Loucy (cell line): ENCODE results near the gene PMAIP1.

Experiments used
- H2AFZ ChIP-seq: fragments of 200-600 bp; sonication (generic); 2 replicates; pipeline ENCODE4 v1.6.0; 2016; ENCODE audit warnings: antibody characterized with exemption, mild to moderate bottlenecking, low read length, moderate library complexity
- H3F3A ChIP-seq: fragments of 200-600 bp; 2 replicates; pipeline ENCODE4 v1.6.0; 2016; ENCODE audit warnings: antibody characterized with exemption, low read depth, mild to moderate bottlenecking
- H3K27me3 ChIP-seq: fragments of 200-600 bp; sonication (generic); 2 replicates; pipeline ENCODE4 v1.6.1; 2014; ENCODE audit warnings: low read length, mild to moderate bottlenecking; ENCODE audit not compliant: insufficient read depth, poor library complexity, severe bottlenecking
- H3K36me3 ChIP-seq: fragments of 200-600 bp; sonication (generic); 2 replicates; pipeline ENCODE4 v1.6.1; 2016; ENCODE audit warnings: low read length; ENCODE audit not compliant: insufficient read depth
- H3K4me1 ChIP-seq: fragments of 200-600 bp; sonication (generic); 2 replicates; pipeline ENCODE4 v1.5.1; 2014; ENCODE audit warnings: low read length, mild to moderate bottlenecking; ENCODE audit not compliant: insufficient read depth, poor library complexity, severe bottlenecking
- H3K4me2 ChIP-seq: fragments of 200-600 bp; sonication (generic); 2 replicates; pipeline ENCODE4 v1.6.0; 2014; ENCODE audit warnings: antibody characterized with exemption, low read length, low read depth, mild to moderate bottlenecking; ENCODE audit not compliant: poor library complexity, severe bottlenecking
- H3K4me3 ChIP-seq: fragments of 200-600 bp; sonication (generic); 2 replicates; pipeline ENCODE4 v1.5.1; 2014; ENCODE audit warnings: low read length, mild to moderate bottlenecking, mixed read lengths; ENCODE audit not compliant: poor library complexity, severe bottlenecking
- H3K79me2 ChIP-seq: fragments of 200-600 bp; sonication (generic); 2 replicates; pipeline ENCODE4 v1.6.1; 2014; ENCODE audit warnings: low read length; ENCODE audit not compliant: insufficient read depth
- H3K9ac ChIP-seq: fragments of 200-600 bp; sonication (generic); 2 replicates; pipeline ENCODE4 v1.6.0; 2014; ENCODE audit warnings: mild to moderate bottlenecking, low read depth, low read length, moderate library complexity; ENCODE audit not compliant: poor library complexity, severe bottlenecking
- H3K9me2 ChIP-seq: fragments of 200-600 bp; sonication (generic); replicated peaks from 2 replicates; pipeline ENCODE4 v1.6.1; 2016; ENCODE audit warnings: low read depth, low read length, mixed read lengths
- H3K9me3 ChIP-seq: fragments of 200-600 bp; sonication (generic); 2 replicates; pipeline ENCODE4 v1.6.1; 2014; ENCODE audit warnings: mild to moderate bottlenecking, antibody characterized with exemption, low read length, low read depth; ENCODE audit not compliant: insufficient read depth
- H4K20me1 ChIP-seq: fragments of 200-600 bp; sonication (generic); 2 replicates; pipeline ENCODE4 v1.6.0; 2014; ENCODE audit warnings: antibody characterized with exemption, low read length, mild to moderate bottlenecking; ENCODE audit not compliant: insufficient read depth, poor library complexity, severe bottlenecking
- CTCF ChIP-seq: fragments of 200-600 bp; sonication (generic); conservative IDR thresholded peaks from 2 replicates; pipeline ENCODE4 v1.5.1; 2014; ENCODE audit warnings: mild to moderate bottlenecking, antibody characterized with exemption, low read length
- EZH2phosphoT487 ChIP-seq: fragments of 200-600 bp; IDR thresholded peaks from 2 replicates; pipeline ENCODE4 v1.6.1; 2018; ENCODE audit warnings: antibody characterized with exemption, mild to moderate bottlenecking, moderate library complexity, borderline replicate concordance

Gene PMAIP1

GRCh38 chr18:59929621-59930295, 30.0 kb downstream of the PMAIP1 start:
- Histone ChIP-seq H4K20me1 (no peaks in the 10 kb centered on the region), H2AFZ (no peak overlapping the region), H3K9ac (no peak overlapping the region), H3K36me3 (no peaks in the 10 kb centered on the region), H3K9me3 (no peaks in the 10 kb centered on the region), H3K4me1 (peaks cover 18% of the 10 kb centered on the region), H3K4me3 (no peak overlapping the region), H3F3A (no peaks in the 10 kb centered on the region), H3K27me3 (no peaks in the 10 kb centered on the region), H3K4me2 (no peak overlapping the region), H3K9me2 (no peaks in the 10 kb centered on the region), H3K79me2 (no peaks in the 10 kb centered on the region)
- TF ChIP-seq CTCF (no peak), EZH2phosphoT487 (no peak)

GRCh38 chr18:59932401-59932800, 32.6 kb downstream of the PMAIP1 start:
- no peaks in the 10 kb centered on the region for H3K79me2 ChIP-seq
- H4K20me1 ChIP-seq, result no peaks in the 10 kb centered on the region
- no peak overlapping the region for H3K4me3 ChIP-seq
- no peaks in the 10 kb centered on the region for H3K9me2 ChIP-seq
- H3K27me3 ChIP-seq, result no peaks in the 10 kb centered on the region
- H3K4me2 ChIP-seq, result no peak overlapping the region
- no peaks in the 10 kb centered on the region for H3F3A ChIP-seq
- no peak overlapping the region for H2AFZ ChIP-seq
- no peaks in the 10 kb centered on the region for H3K9me3 ChIP-seq
- TF ChIP-seq EZH2phosphoT487 (no peak), CTCF (no peak)
- H3K4me1 ChIP-seq, result peaks cover 20% of the 10 kb centered on the region
- H3K36me3 ChIP-seq, result no peaks in the 10 kb centered on the region
- no peak overlapping the region for H3K9ac ChIP-seq

GRCh38 chr18:59938676-59939075, 38.9 kb downstream of the PMAIP1 start:
- no peaks in the 10 kb centered on the region for H3K27me3 ChIP-seq
- H3K79me2 ChIP-seq, result no peaks in the 10 kb centered on the region
- no peak overlapping the region for H3K4me3 ChIP-seq
- H2AFZ ChIP-seq, result no peak overlapping the region
- H3K9ac ChIP-seq, result no peak overlapping the region
- H3K9me3 ChIP-seq, result no peaks in the 10 kb centered on the region
- no peaks in the 10 kb centered on the region for H3K36me3 ChIP-seq
- H3K4me2 ChIP-seq, result no peak overlapping the region
- H3K4me1 ChIP-seq, result peaks cover 7% of the 10 kb centered on the region
- H3K9me2 ChIP-seq, result no peaks in the 10 kb centered on the region
- no peaks in the 10 kb centered on the region for H3F3A ChIP-seq
- TF ChIP-seq CTCF, result no peak
- TF ChIP-seq EZH2phosphoT487, result no peak
- no peaks in the 10 kb centered on the region for H4K20me1 ChIP-seq
